ENCODE measurements around the gene CPLX1.

CPLX1 gene

GRCh38 chr4:823761-824460 lies 2.0 kb downstream of the CPLX1 start:
- Histone ChIP-seq H3K9ac (ENCODE audit: low read depth, low read length, poor library complexity, severe bottlenecking) (no peak overlapping the region), H3K9me2 (replicated peaks; ENCODE audit: low read depth, low read length) (no peaks in the 10 kb centered on the region), H4K20me1 (ENCODE audit: insufficient read depth, low read length, poor library complexity, severe bottlenecking) (no peaks in the 10 kb centered on the region), H3K4me3 (ENCODE audit: low read length, poor library complexity, severe bottlenecking) (no peak overlapping the region), H3K4me1 (ENCODE audit: insufficient read depth, low read length, poor library complexity, severe bottlenecking) (no peaks in the 10 kb centered on the region), H3K36me3 (ENCODE audit: insufficient read depth, low read length) (no peaks in the 10 kb centered on the region), H2AFZ (ENCODE audit: low read length) (no peak overlapping the region), H3K79me2 (ENCODE audit: insufficient read depth, low read length) (no peaks in the 10 kb centered on the region), H3K27me3 (ENCODE audit: insufficient read depth, low read length, poor library complexity, severe bottlenecking) (no peaks in the 10 kb centered on the region), H3K9me3 (ENCODE audit: insufficient read depth, low read depth, low read length) (peaks cover 8% of the 10 kb centered on the region; the same call in 1 of the 2 replicates), H3K4me2 (ENCODE audit: low read depth, low read length, poor library complexity, severe bottlenecking) (no peak overlapping the region), H3F3A (ENCODE audit: low read depth) (no peaks in the 10 kb centered on the region)
- TF ChIP-seq, protein P1, sequence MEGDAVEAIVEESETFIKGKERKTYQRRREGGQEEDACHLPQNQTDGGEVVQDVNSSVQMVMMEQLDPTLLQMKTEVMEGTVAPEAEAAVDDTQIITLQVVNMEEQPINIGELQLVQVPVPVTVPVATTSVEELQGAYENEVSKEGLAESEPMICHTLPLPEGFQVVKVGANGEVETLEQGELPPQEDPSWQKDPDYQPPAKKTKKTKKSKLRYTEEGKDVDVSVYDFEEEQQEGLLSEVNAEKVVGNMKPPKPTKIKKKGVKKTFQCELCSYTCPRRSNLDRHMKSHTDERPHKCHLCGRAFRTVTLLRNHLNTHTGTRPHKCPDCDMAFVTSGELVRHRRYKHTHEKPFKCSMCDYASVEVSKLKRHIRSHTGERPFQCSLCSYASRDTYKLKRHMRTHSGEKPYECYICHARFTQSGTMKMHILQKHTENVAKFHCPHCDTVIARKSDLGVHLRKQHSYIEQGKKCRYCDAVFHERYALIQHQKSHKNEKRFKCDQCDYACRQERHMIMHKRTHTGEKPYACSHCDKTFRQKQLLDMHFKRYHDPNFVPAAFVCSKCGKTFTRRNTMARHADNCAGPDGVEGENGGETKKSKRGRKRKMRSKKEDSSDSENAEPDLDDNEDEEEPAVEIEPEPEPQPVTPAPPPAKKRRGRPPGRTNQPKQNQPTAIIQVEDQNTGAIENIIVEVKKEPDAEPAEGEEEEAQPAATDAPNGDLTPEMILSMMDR (conservative IDR thresholded peaks at IDR 0.05; ENCODE audit: low read length), result no peak
- no peak for TF ChIP-seq EZH2phosphoT487 (IDR thresholded peaks at IDR 0.05; ENCODE audit: borderline replicate concordance)

- H3K36me3 ChIP-seq (ENCODE audit: insufficient read depth, low read length), result no peaks in the 10 kb centered on the region
- no peaks in the 10 kb centered on the region for H3F3A ChIP-seq (ENCODE audit: low read depth)
- peaks cover 6% of the 10 kb centered on the region; the same call in 1 of the 2 replicates for H3K9me3 ChIP-seq (ENCODE audit: insufficient read depth, low read depth, low read length)
- no peak overlapping the region for H2AFZ ChIP-seq (ENCODE audit: low read length)
- no peaks in the 10 kb centered on the region for H3K27me3 ChIP-seq (ENCODE audit: insufficient read depth, low read length, poor library complexity, severe bottlenecking)
- no peaks in the 10 kb centered on the region for H4K20me1 ChIP-seq (ENCODE audit: insufficient read depth, low read length, poor library complexity, severe bottlenecking)
- H3K4me1 ChIP-seq (ENCODE audit: insufficient read depth, low read length, poor library complexity, severe bottlenecking), result no peaks in the 10 kb centered on the region
- TF ChIP-seq, protein P1 (conservative IDR thresholded peaks at IDR 0.05; ENCODE audit: low read length), result no peak
- no peak for TF ChIP-seq EZH2phosphoT487 (IDR thresholded peaks at IDR 0.05; ENCODE audit: borderline replicate concordance)
- H3K79me2 ChIP-seq (ENCODE audit: insufficient read depth, low read length), result no peaks in the 10 kb centered on the region
- H3K9me2 ChIP-seq (replicated peaks; ENCODE audit: low read depth, low read length), result no peaks in the 10 kb centered on the region
- no peak overlapping the region for H3K4me2 ChIP-seq (ENCODE audit: low read depth, low read length, poor library complexity, severe bottlenecking)
- H3K9ac ChIP-seq (ENCODE audit: low read depth, low read length, poor library complexity, severe bottlenecking), result no peak overlapping the region
- no peak overlapping the region for H3K4me3 ChIP-seq (ENCODE audit: low read length, poor library complexity, severe bottlenecking)
These were observed 2.7 kb downstream of the CPLX1 start for GRCh38 chr4:823176-823760.

GRCh38 chr4:822361-823175 lies 3.4 kb downstream of the CPLX1 start:
- H3F3A ChIP-seq (ENCODE audit: low read depth), result no peaks in the 10 kb centered on the region
- H3K4me3 ChIP-seq (ENCODE audit: low read length, poor library complexity, severe bottlenecking), result no peak overlapping the region
- no peak overlapping the region for H3K9ac ChIP-seq (ENCODE audit: low read depth, low read length, poor library complexity, severe bottlenecking)
- H3K4me1 ChIP-seq (ENCODE audit: insufficient read depth, low read length, poor library complexity, severe bottlenecking), result no peaks in the 10 kb centered on the region
- no peaks in the 10 kb centered on the region; the same call in 1 of the 2 replicates for H3K9me3 ChIP-seq (ENCODE audit: insufficient read depth, low read depth, low read length)
- H3K4me2 ChIP-seq (ENCODE audit: low read depth, low read length, poor library complexity, severe bottlenecking), result no peak overlapping the region
- H3K79me2 ChIP-seq (ENCODE audit: insufficient read depth, low read length), result no peaks in the 10 kb centered on the region
- no peak overlapping the region for H2AFZ ChIP-seq (ENCODE audit: low read length)
- no peaks in the 10 kb centered on the region for H3K27me3 ChIP-seq (ENCODE audit: insufficient read depth, low read length, poor library complexity, severe bottlenecking)
- no peaks in the 10 kb centered on the region for H3K9me2 ChIP-seq (replicated peaks; ENCODE audit: low read depth, low read length)
- TF ChIP-seq, protein P1 (conservative IDR thresholded peaks at IDR 0.05; ENCODE audit: low read length), result no peak
- no peak for TF ChIP-seq EZH2phosphoT487 (IDR thresholded peaks at IDR 0.05; ENCODE audit: borderline replicate concordance)
- H3K36me3 ChIP-seq (ENCODE audit: insufficient read depth, low read length), result no peaks in the 10 kb centered on the region
- H4K20me1 ChIP-seq (ENCODE audit: insufficient read depth, low read length, poor library complexity, severe bottlenecking), result no peaks in the 10 kb centered on the region
